ENCODE measurements around the gene ZNF774.

Gene ZNF774

GRCh38 chr15:90386221-90386620 is 34.1 kb downstream of the ZNF774 start:
- Histone ChIP-seq H3K4me1 (ENCODE audit: insufficient read depth, low read length) (peaks cover 12% of the 10 kb centered on the region), H3K9me3 (ENCODE audit: low read length) (no peaks in the 10 kb centered on the region), H2AFZ (ENCODE audit: low read depth, low read length) (no peak overlapping the region), H3K27me3 (ENCODE audit: insufficient read depth, low read length) (no peaks in the 10 kb centered on the region), H3K4me3 (ENCODE audit: low read length) (no peak overlapping the region), H3K36me3 (ENCODE audit: insufficient read depth, low read length) (peaks cover 7% of the 10 kb centered on the region)

GRCh38 chr15:90387534-90388461 is 35.7 kb downstream of the ZNF774 start, which contains the start of gene IQGAP1:
IQGAP1 (plus strand) TSS chr15:90388242; CDS start chr15:90388342, 100 bp downstream.
- no peaks in the 10 kb centered on the region for H3K27me3 ChIP-seq (ENCODE audit: insufficient read depth, low read length)
- H3K9me3 ChIP-seq (ENCODE audit: low read length) = no peaks in the 10 kb centered on the region
- peaks cover 12% of the 10 kb centered on the region for H3K4me1 ChIP-seq (ENCODE audit: insufficient read depth, low read length)
- H3K36me3 ChIP-seq (ENCODE audit: insufficient read depth, low read length) = peaks cover 21% of the 10 kb centered on the region
- peak within 1 kb of the TSS; percentile 85 for H3K4me3 ChIP-seq (ENCODE audit: low read length)
- H2AFZ ChIP-seq (ENCODE audit: low read depth, low read length) = peak within 1 kb of the TSS; percentile 91

DNA sequence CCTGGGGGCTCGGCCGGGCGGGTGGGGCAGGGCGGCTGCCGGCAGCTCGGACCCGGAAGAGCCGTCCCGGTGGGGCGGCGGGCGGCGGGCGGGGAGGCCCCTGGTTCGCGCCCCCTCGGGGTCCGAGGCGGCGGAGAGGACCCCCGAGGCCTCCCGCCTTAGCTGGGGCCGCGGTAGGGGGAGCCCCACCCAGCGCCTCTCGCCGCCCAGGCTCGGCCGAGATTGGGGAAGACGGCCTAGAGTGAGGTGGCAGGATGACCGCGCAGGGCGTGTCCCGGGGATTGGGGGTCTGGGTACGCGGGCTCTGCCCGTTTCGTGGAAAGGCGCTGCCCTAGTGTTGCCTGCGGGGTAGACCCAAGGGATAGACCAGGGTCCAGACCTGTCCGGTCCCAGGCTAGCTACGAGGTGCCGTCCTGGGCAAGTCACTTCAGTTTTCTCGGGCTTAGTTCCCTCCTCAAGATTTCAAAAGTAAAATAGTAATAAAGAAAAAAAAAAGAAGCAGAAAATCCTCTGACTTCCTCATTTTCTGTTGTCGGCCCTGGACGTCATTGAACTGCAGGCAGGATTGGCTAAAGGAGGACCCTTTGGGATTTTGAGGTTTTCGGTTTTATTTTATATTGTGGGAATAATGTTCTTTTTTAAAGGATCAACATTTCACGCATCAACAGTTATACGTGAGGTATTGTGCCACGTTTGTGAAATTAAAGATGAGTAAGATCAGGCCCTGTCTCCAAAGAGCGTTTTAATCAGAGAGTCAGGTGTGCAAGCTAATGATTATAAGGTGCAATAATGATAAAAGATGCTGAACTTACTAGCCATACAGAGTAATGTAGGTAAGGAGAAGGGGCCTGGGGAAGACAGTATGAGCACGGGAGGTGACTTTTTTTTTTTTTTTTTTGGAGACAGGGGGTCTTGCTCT is 36.6 kb downstream of the ZNF774 start:
- Histone ChIP-seq H3K4me3 (ENCODE audit: low read length) (peak overlapping the region; percentile 85), H3K36me3 (ENCODE audit: insufficient read depth, low read length) (peaks cover 22% of the 10 kb centered on the region), H3K9me3 (ENCODE audit: low read length) (no peaks in the 10 kb centered on the region), H2AFZ (ENCODE audit: low read depth, low read length) (peak overlapping the region; percentile 56), H3K27me3 (ENCODE audit: insufficient read depth, low read length) (no peaks in the 10 kb centered on the region), H3K4me1 (ENCODE audit: insufficient read depth, low read length) (peaks cover 12% of the 10 kb centered on the region)

DNA sequence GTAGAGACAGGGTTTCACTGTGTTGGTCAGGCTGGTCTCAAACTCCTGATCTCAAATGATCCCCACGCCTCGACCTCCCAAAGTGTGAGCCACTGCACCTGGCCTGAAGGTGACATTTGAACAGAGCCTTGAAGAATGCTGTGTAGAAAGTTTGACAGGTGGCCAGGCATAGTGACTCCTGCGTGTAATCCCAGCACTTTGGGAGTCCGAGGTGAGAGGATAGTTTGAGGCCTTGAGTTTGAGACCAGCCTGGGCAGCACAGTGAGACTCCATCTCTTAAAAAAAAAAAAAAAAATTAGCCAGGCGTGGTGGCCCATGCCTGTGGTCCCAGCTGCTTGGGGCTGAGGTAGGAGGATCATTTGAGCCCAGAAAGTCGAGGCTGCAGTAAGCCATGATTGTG is 37.4 kb downstream of the ZNF774 start:
- Histone ChIP-seq H3K4me3 (ENCODE audit: low read length) (peak overlapping the region; percentile 85), H3K4me1 (ENCODE audit: insufficient read depth, low read length) (peaks cover 12% of the 10 kb centered on the region), H3K36me3 (ENCODE audit: insufficient read depth, low read length) (peaks cover 22% of the 10 kb centered on the region), H2AFZ (ENCODE audit: low read depth, low read length) (no peak overlapping the region), H3K9me3 (ENCODE audit: low read length) (no peaks in the 10 kb centered on the region), H3K27me3 (ENCODE audit: insufficient read depth, low read length) (no peaks in the 10 kb centered on the region)

DNA sequence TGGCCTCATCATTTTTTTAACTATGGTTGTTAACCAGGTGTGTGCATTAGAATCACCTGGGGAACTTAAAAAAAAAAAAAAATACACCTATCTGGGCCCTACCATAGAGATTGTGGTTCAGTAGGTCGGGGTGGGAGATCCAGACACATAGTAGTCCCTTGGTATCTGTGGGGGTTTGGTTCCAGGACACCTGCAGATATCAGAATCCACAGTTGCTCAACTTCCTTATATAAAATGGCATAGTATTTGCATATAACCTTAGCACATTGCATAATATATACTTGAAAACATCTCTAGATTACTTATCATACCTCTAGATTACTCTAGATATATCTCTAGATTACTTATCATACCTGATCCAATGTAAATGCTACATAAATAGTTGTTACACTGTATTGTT is 41.0 kb downstream of the ZNF774 start:
- Histone ChIP-seq H3K4me1 (ENCODE audit: insufficient read depth, low read length) (peaks cover 12% of the 10 kb centered on the region), H3K4me3 (ENCODE audit: low read length) (no peak overlapping the region), H2AFZ (ENCODE audit: low read depth, low read length) (no peak overlapping the region), H3K9me3 (ENCODE audit: low read length) (no peaks in the 10 kb centered on the region), H3K36me3 (ENCODE audit: insufficient read depth, low read length) (peaks cover 22% of the 10 kb centered on the region), H3K27me3 (ENCODE audit: insufficient read depth, low read length) (no peaks in the 10 kb centered on the region)

GRCh38 chr15:90394074-90394473 is 42.0 kb downstream of the ZNF774 start:
- no peak overlapping the region for H2AFZ ChIP-seq (ENCODE audit: low read depth, low read length)
- no peak overlapping the region for H3K4me3 ChIP-seq (ENCODE audit: low read length)
- H3K9me3 ChIP-seq (ENCODE audit: low read length) = no peaks in the 10 kb centered on the region
- H3K36me3 ChIP-seq (ENCODE audit: insufficient read depth, low read length) = peaks cover 22% of the 10 kb centered on the region
- peaks cover 9% of the 10 kb centered on the region for H3K4me1 ChIP-seq (ENCODE audit: insufficient read depth, low read length)
- H3K27me3 ChIP-seq (ENCODE audit: insufficient read depth, low read length) = no peaks in the 10 kb centered on the region

- Histone ChIP-seq H3K4me3 (ENCODE audit: low read length) (no peak overlapping the region), H3K36me3 (ENCODE audit: insufficient read depth, low read length) (peaks cover 22% of the 10 kb centered on the region), H2AFZ (ENCODE audit: low read depth, low read length) (no peak overlapping the region), H3K4me1 (ENCODE audit: insufficient read depth, low read length) (peaks cover 3% of the 10 kb centered on the region), H3K9me3 (ENCODE audit: low read length) (no peaks in the 10 kb centered on the region), H3K27me3 (ENCODE audit: insufficient read depth, low read length) (no peaks in the 10 kb centered on the region)
These were observed 42.8 kb downstream of the ZNF774 start for GRCh38 chr15:90394748-90395442.

GRCh38 chr15:90396321-90396720 is 44.2 kb downstream of the ZNF774 start:
- no peak overlapping the region for H2AFZ ChIP-seq (ENCODE audit: low read depth, low read length)
- H3K9me3 ChIP-seq (ENCODE audit: low read length) = no peaks in the 10 kb centered on the region
- no peaks in the 10 kb centered on the region for H3K27me3 ChIP-seq (ENCODE audit: insufficient read depth, low read length)
- H3K36me3 ChIP-seq (ENCODE audit: insufficient read depth, low read length) = peaks cover 14% of the 10 kb centered on the region
- no peak overlapping the region for H3K4me3 ChIP-seq (ENCODE audit: low read length)
- peaks cover 8% of the 10 kb centered on the region for H3K4me1 ChIP-seq (ENCODE audit: insufficient read depth, low read length)

- H3K36me3 ChIP-seq (ENCODE audit: insufficient read depth, low read length) = no peaks in the 10 kb centered on the region
- H2AFZ ChIP-seq (ENCODE audit: low read depth, low read length) = no peak overlapping the region
- peaks cover 18% of the 10 kb centered on the region for H3K4me1 ChIP-seq (ENCODE audit: insufficient read depth, low read length)
- no peaks in the 10 kb centered on the region for H3K9me3 ChIP-seq (ENCODE audit: low read length)
- peak overlapping the region; percentile 14 for H3K4me3 ChIP-seq (ENCODE audit: low read length)
- H3K27me3 ChIP-seq (ENCODE audit: insufficient read depth, low read length) = no peaks in the 10 kb centered on the region
These were observed 48.1 kb downstream of the ZNF774 start for GRCh38 chr15:90400005-90400758.

- no peaks in the 10 kb centered on the region for H3K36me3 ChIP-seq (ENCODE audit: insufficient read depth, low read length)
- no peaks in the 10 kb centered on the region for H3K9me3 ChIP-seq (ENCODE audit: low read length)
- no peak overlapping the region for H2AFZ ChIP-seq (ENCODE audit: low read depth, low read length)
- peaks cover 18% of the 10 kb centered on the region for H3K4me1 ChIP-seq (ENCODE audit: insufficient read depth, low read length)
- peak overlapping the region; percentile 14 for H3K4me3 ChIP-seq (ENCODE audit: low read length)
- no peaks in the 10 kb centered on the region for H3K27me3 ChIP-seq (ENCODE audit: insufficient read depth, low read length)
These were observed 48.8 kb downstream of the ZNF774 start for GRCh38 chr15:90400759-90401314.

DNA sequence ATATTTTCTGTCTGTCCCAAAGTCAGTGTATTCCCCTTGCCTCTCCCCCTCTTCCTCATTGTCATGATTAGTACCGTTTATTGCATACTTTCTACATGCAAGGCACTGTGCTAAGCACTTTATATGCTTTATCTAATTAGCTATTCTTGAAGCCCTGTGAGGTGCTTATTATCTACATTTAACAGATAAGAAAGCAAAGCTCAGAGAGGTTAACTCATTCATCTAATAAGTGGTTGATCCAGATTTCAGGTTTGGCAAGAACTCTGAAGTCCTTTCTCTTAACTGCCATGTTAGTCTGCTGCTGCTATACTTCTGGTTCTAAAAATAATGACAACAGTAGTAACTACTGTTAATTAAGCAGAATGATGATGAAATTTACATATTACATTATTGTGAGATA is 49.4 kb downstream of the ZNF774 start:
- Histone ChIP-seq H3K4me1 (ENCODE audit: insufficient read depth, low read length) (peaks cover 18% of the 10 kb centered on the region), H3K4me3 (ENCODE audit: low read length) (no peak overlapping the region)

DNA sequence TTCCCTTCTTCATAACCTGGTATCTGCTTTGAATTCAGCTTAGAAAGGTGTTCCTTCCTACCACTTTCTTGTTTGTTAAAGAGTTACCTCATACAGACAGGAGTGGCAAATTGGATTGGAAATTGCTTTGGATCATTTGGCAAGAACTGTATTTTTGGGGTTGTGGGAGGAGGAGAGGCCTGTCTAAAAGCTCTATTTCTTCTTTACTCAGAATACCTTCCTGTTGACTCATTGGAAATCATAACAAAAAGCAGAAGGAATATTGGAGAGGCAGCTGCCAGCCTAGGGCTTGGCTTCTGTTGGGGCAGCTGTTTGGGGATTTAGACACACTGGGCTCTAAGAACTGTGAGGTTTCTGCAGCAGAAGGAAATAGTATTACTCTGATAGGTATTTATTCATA is 50.1 kb downstream of the ZNF774 start:
- H3K4me3 ChIP-seq (ENCODE audit: low read length) = no peak overlapping the region

More for the DNA sequence above, 49.4 kb downstream of the ZNF774 start:
- no peaks in the 10 kb centered on the region for H3K27me3 ChIP-seq (ENCODE audit: insufficient read depth, low read length)
- no peaks in the 10 kb centered on the region for H3K36me3 ChIP-seq (ENCODE audit: insufficient read depth, low read length)
- H3K9me3 ChIP-seq (ENCODE audit: low read length) = no peaks in the 10 kb centered on the region
- H2AFZ ChIP-seq (ENCODE audit: low read depth, low read length) = no peak overlapping the region

More for the DNA sequence above, 50.1 kb downstream of the ZNF774 start:
- no peaks in the 10 kb centered on the region for H3K36me3 ChIP-seq (ENCODE audit: insufficient read depth, low read length)
- H3K27me3 ChIP-seq (ENCODE audit: insufficient read depth, low read length) = no peaks in the 10 kb centered on the region
- H3K9me3 ChIP-seq (ENCODE audit: low read length) = no peaks in the 10 kb centered on the region
- no peak overlapping the region for H2AFZ ChIP-seq (ENCODE audit: low read depth, low read length)
- peaks cover 18% of the 10 kb centered on the region for H3K4me1 ChIP-seq (ENCODE audit: insufficient read depth, low read length)
